ENCODE measurements around the gene AOPEP. TPM values are rescaled to one million over a fixed set of nuclear protein-coding genes. Genes with fewer than 3 reads are reported as not detected.

AOPEP gene
- total RNA-seq, 2 donors from 2014 or later: 81.5 to 224 TPM

- ATAC-seq (no peak), DNase-seq (no peak)
- Histone ChIP-seq H3K4me3 (no peak overlapping the region), H3K27me3 (no peaks in the 10 kb centered on the region), H3K36me3 (replicated peaks in 1 of 2; ENCODE audit: insufficient read depth in 1 of 2, low read depth in 2 of 2) (no peaks in the 10 kb centered on the region), H3K4me1 (peaks cover 49% of the 10 kb centered on the region), H3K27ac (peak overlapping the region in 3 of 4 donors; percentile 42 to 55 (median 46)), H3K9me3 (no peaks in the 10 kb centered on the region)
- intact Hi-C loops (cut with DNase I): no loop called here
- 79 to 80% methylated on average over 15 of the region's 15 CpGs for WGBS, 2 donors
- TF ChIP-seq POLR2A (IDR thresholded peaks at IDR 0.05) (no peak), CTCF (IDR thresholded peaks at IDR 0.05) (no peak)
Observed at GRCh38 chr9:94991961-94992907, 265.7 kb downstream of the AOPEP start.

GRCh38 chr9:94993160-94993820 lies 266.8 kb downstream of the AOPEP start:
- TF ChIP-seq CTCF (IDR thresholded peaks at IDR 0.05) (no peak), POLR2A (IDR thresholded peaks at IDR 0.05) (no peak)
- H3K4me3 ChIP-seq: no peak overlapping the region
- no peaks in the 10 kb centered on the region for H3K9me3 ChIP-seq
- H3K36me3 ChIP-seq (replicated peaks in 1 of 2; ENCODE audit: insufficient read depth in 1 of 2, low read depth in 2 of 2): no peaks in the 10 kb centered on the region
- peak overlapping the region in 3 of 4 donors; percentile 42 to 55 (median 46) for H3K27ac ChIP-seq
- no peaks in the 10 kb centered on the region for H3K27me3 ChIP-seq
- WGBS, 2 donors: 54 to 60% methylated on average over 9 of the region's 9 CpGs
- no peak for ATAC-seq
- H3K4me1 ChIP-seq: peaks cover 49% of the 10 kb centered on the region
- intact Hi-C loops (cut with DNase I): no loop called here
- peak in 1 of 4 donors; percentile 28 for DNase-seq

GRCh38 chr9:94993821-94994165 lies 267.3 kb downstream of the AOPEP start:
- peak overlapping the region in 3 of 4 donors; percentile 18 to 46 (median 42) for H3K27ac ChIP-seq
- DNase-seq: no peak
- WGBS, 2 donors: 88 to 92% methylated on average over 7 of the region's 7 CpGs

GRCh38 chr9:94995048-94995693 lies 268.7 kb downstream of the AOPEP start:
- intact Hi-C loops (cut with DNase I): no loop called here
- Histone ChIP-seq H3K27me3 (no peaks in the 10 kb centered on the region), H3K36me3 (replicated peaks in 1 of 2; ENCODE audit: insufficient read depth in 1 of 2, low read depth in 2 of 2) (no peaks in the 10 kb centered on the region), H3K4me3 (no peak overlapping the region), H3K9me3 (no peaks in the 10 kb centered on the region), H3K4me1 (peaks cover 49% of the 10 kb centered on the region), H3K27ac (peak overlapping the region in 3 of 4 donors; percentile 47 to 72 (median 67))
- TF ChIP-seq CTCF (IDR thresholded peaks at IDR 0.05) (no peak), POLR2A (IDR thresholded peaks at IDR 0.05) (no peak)
- WGBS, 2 donors: 71 to 74% methylated on average over 3 of the region's 3 CpGs
- no peak for ATAC-seq
- DNase-seq: no peak

More at GRCh38 chr9:94993821-94994165, 267.3 kb downstream of the AOPEP start:
- Histone ChIP-seq H3K4me3 (no peak overlapping the region), H3K36me3 (replicated peaks in 1 of 2; ENCODE audit: insufficient read depth in 1 of 2, low read depth in 2 of 2) (no peaks in the 10 kb centered on the region), H3K9me3 (no peaks in the 10 kb centered on the region), H3K4me1 (peaks cover 49% of the 10 kb centered on the region), H3K27me3 (no peaks in the 10 kb centered on the region)
- intact Hi-C loops (cut with DNase I): no loop called here
- ATAC-seq: no peak
- no peak for TF ChIP-seq CTCF (IDR thresholded peaks at IDR 0.05)
- no peak for TF ChIP-seq POLR2A (IDR thresholded peaks at IDR 0.05)
